Measurements from ENCODE around the gene CDH11. TPM values are rescaled to one million over a fixed set of nuclear protein-coding genes. Genes with fewer than 3 reads are reported as not detected.

CDH11 gene
- total and polyA plus RNA-seq, 2 experiments from 2014 or later: 3.5 to 19.6 TPM

GRCh38 chr16:64948056-64948455 is 173.8 kb downstream of the CDH11 start:
- TF ChIP-seq NANOG (IDR thresholded peaks at IDR 0.05; ENCODE audit: borderline replicate concordance): no peak
- TF ChIP-seq, protein P1, sequence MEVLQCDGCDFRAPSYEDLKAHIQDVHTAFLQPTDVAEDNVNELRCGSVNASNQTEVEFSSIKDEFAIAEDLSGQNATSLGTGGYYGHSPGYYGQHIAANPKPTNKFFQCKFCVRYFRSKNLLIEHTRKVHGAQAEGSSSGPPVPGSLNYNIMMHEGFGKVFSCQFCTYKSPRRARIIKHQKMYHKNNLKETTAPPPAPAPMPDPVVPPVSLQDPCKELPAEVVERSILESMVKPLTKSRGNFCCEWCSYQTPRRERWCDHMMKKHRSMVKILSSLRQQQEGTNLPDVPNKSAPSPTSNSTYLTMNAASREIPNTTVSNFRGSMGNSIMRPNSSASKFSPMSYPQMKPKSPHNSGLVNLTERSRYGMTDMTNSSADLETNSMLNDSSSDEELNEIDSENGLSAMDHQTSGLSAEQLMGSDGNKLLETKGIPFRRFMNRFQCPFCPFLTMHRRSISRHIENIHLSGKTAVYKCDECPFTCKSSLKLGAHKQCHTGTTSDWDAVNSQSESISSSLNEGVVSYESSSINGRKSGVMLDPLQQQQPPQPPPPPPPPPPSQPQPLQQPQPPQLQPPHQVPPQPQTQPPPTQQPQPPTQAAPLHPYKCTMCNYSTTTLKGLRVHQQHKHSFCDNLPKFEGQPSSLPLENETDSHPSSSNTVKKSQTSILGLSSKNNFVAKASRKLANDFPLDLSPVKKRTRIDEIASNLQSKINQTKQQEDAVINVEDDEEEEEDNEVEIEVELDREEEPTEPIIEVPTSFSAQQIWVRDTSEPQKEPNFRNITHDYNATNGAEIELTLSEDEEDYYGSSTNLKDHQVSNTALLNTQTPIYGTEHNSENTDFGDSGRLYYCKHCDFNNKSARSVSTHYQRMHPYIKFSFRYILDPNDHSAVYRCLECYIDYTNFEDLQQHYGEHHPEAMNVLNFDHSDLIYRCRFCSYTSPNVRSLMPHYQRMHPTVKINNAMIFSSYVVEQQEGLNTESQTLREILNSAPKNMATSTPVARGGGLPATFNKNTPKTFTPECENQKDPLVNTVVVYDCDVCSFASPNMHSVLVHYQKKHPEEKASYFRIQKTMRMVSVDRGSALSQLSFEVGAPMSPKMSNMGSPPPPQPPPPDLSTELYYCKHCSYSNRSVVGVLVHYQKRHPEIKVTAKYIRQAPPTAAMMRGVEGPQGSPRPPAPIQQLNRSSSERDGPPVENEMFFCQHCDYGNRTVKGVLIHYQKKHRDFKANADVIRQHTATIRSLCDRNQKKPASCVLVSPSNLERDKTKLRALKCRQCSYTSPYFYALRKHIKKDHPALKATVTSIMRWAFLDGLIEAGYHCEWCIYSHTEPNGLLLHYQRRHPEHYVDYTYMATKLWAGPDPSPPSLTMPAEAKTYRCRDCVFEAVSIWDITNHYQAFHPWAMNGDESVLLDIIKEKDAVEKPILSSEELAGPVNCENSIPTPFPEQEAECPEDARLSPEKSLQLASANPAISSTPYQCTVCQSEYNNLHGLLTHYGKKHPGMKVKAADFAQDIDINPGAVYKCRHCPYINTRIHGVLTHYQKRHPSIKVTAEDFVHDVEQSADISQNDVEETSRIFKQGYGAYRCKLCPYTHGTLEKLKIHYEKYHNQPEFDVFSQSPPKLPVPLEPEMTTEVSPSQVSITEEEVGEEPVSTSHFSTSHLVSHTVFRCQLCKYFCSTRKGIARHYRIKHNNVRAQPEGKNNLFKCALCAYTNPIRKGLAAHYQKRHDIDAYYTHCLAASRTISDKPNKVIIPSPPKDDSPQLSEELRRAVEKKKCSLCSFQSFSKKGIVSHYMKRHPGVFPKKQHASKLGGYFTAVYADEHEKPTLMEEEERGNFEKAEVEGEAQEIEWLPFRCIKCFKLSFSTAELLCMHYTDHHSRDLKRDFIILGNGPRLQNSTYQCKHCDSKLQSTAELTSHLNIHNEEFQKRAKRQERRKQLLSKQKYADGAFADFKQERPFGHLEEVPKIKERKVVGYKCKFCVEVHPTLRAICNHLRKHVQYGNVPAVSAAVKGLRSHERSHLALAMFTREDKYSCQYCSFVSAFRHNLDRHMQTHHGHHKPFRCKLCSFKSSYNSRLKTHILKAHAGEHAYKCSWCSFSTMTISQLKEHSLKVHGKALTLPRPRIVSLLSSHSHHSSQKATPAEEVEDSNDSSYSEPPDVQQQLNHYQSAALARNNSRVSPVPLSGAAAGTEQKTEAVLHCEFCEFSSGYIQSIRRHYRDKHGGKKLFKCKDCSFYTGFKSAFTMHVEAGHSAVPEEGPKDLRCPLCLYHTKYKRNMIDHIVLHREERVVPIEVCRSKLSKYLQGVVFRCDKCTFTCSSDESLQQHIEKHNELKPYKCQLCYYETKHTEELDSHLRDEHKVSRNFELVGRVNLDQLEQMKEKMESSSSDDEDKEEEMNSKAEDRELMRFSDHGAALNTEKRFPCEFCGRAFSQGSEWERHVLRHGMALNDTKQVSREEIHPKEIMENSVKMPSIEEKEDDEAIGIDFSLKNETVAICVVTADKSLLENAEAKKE (CRISPR knock-in tag; IDR thresholded peaks at IDR 0.05): no peak
- TF ChIP-seq CREB1 (CRISPR knock-in tag; IDR thresholded peaks at IDR 0.05; ENCODE audit: low read depth): no peak
- no peak for TF ChIP-seq CTCF (conservative IDR thresholded peaks at IDR 0.05; ENCODE audit: low read depth in 2 of 2)
- TF ChIP-seq EZH2phosphoT487 (IDR thresholded peaks at IDR 0.05; ENCODE audit: unreplicated experiment): no peak
- TF ChIP-seq REST (IDR thresholded peaks at IDR 0.05; ENCODE audit: unreplicated experiment): no peak
- no peak for TF ChIP-seq ETS1 (IDR thresholded peaks at IDR 0.05)
- no peak for TF ChIP-seq ZNF331 (CRISPR knock-in tag; IDR thresholded peaks at IDR 0.05; ENCODE audit: low read depth)
- H3K4me3 Mint-ChIP-seq: no peak overlapping the region

More at GRCh38 chr16:64948056-64948455, 173.8 kb downstream of the CDH11 start:
- Histone ChIP-seq H3K4me3 (no peak overlapping the region), H3F3A (replicated peaks; ENCODE audit: low read depth) (no peaks in the 10 kb centered on the region), H3K36me3 (ENCODE audit: insufficient read depth) (no peaks in the 10 kb centered on the region), H3K27me3 (ENCODE audit: insufficient read depth) (no peaks in the 10 kb centered on the region), H3K4me1 (ENCODE audit: insufficient read depth) (no peaks in the 10 kb centered on the region), H3K9me2 (ENCODE audit: insufficient read depth) (no peaks in the 10 kb centered on the region; the same call in 1 of the 2 replicates), H3K4me2 (no peak overlapping the region), H3K79me2 (replicated peaks; ENCODE audit: insufficient read depth) (no peaks in the 10 kb centered on the region), H4K20me1 (replicated peaks; ENCODE audit: insufficient read depth) (no peaks in the 10 kb centered on the region), H2AFZ (no peak overlapping the region), H3K27ac (ENCODE audit: low read depth) (no peak overlapping the region)
- ATAC-seq: no peak
- Mint-ChIP-seq H3K27me3 (ENCODE audit: insufficient read depth, low read depth, poor library complexity) (peaks cover 2% of the 10 kb centered on the region), H3K36me3 (ENCODE audit: low read depth) (no peaks in the 10 kb centered on the region), H3K4me1 (no peaks in the 10 kb centered on the region), H3K27ac (no peak overlapping the region), H3K9me3 (no peaks in the 10 kb centered on the region)
- DNase-seq (ENCODE audit: low spot score): no peak
